HG02884 (cell line): ENCODE results near the gene LY6G5C.
A peak's percentile ranks its signal among the peaks of the same experiment; 100 is the strongest.

Experiments used
- ATAC-seq: cut with Tn5 transposase; IDR thresholded peaks from one replicate; pipeline ENCODE4 v1.9.1; 2021; ENCODE audit warnings: mild to moderate bottlenecking, moderate library complexity; ENCODE audit not compliant: unreplicated experiment

Gene LY6G5C

DNA sequence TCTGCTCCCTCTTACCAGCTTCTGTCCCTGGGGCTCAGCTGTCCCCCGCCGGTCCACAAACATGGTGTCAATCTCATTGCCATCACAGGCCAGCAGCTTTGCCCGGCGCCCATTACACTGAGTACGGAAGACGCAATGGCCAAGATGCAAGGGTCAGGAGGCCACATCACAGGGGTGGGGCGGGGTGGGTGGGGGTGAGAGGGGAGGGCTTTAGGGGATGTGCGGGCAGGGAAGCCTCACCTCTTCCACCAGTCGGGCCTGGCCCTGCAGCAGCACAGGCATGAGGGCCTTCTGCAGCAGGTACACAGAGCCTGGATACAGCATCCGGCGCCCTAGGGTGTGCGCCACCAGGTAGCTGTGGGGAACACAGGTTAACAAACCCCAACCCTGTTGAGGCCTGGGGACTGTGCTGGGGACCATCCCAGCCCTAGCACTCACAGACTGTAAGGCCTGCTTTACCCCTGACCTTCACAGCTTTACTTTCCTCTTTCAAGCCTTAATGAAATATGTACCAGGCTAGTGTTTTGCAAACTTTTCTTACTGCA is 10.8 kb upstream of the LY6G5C start:
- ATAC-seq: no peak

DNA sequence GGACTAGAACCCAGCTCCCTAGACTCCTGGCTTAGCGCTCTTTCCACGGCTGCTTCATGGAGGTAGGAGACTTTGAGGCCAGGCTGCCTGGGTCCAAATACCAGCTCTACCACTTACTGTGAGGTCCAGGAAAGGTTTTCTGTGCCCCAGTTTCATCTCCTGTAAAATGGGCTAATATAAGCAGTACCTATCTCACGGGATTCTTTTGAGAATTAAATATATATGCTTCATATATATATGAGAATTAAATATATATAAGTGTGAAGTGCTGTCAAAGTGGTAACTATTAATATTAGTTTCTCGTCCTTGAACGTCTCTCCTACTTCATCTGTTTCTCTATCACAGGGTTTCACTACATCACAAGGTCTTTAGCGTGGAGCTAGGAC is 10.2 kb upstream of the LY6G5C start:
- ATAC-seq: no peak

DNA sequence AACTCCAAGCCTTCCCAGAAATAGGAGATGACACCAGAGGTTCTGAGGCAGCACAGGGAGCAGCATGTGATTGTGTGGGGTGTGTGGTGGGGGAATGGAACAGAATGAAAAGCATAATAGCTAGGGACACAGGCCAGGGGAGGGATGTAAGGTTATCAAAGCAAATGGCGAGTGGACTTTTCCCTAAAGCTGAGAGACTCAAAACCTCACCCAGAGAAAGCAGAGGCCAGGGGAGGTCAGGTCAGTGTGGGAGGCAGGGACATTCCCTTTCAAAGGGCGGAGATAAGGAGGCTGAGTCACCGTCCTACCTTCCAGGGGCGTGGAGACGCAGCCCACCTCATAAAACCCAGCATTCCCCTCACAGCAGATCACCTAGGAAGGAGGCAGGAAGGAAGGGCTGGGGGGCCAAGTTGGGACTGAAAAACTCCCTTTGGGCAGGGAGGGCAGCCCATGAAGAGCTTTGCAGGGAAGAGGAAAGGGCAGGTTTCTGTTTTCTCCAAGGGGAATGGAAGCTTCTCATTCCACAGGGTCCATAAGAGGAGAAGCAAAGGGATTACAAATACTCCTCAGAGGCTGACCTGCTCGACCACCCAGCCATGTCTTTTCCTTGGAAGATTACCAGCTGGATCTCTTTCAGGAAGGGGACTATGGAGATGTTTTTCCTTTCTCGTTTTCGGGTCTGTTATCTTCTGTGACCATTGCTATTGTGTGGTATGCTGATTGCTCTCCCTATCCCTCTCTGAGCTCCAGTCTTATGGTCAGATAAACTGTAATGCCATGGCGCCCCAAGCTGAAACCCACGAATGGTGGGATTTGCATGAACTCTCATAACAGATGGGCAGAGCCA is 9.6 kb upstream of the LY6G5C start:
- ATAC-seq: no peak

DNA sequence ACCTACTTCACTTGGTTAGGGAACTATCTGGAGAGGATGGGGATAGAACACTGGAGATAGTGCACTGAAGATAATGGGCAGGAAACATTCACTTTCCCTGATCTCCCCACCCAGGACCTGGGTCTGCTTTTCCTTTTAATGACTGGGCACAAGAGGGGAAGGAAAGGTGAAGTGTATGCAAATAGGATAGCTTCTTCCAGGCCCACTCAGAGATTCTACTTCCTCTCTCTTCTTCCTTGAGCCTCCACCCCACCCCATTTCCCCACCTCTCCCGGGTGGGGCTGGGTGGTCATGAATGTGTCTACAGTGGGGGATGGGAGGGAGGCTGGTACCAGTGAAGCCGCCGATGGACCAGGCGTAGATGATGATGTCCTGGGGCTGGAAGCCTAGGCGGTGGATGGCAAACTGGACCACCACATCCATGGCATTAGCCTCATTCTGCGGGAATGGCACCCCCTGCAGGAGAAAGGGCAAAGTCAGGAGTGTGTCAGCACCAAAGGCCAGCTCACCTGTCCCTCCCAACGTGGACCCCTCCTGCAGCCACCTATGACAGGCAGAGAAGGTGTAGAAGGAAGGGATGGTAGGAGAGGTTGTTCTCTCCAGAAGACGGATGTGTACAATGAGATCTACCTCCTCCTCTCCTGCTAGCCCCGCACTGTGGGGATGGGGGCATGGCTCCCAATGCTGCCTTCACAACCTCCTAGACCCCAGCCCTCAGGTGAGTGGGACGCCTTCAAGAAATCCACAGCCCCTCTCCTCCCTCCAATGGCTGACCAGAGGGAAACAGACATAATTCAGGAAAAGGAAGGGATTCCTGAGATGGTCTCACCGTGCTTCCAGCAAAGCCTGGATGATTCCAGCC is 8.6 kb upstream of the LY6G5C start:
- ATAC-seq: no peak

DNA sequence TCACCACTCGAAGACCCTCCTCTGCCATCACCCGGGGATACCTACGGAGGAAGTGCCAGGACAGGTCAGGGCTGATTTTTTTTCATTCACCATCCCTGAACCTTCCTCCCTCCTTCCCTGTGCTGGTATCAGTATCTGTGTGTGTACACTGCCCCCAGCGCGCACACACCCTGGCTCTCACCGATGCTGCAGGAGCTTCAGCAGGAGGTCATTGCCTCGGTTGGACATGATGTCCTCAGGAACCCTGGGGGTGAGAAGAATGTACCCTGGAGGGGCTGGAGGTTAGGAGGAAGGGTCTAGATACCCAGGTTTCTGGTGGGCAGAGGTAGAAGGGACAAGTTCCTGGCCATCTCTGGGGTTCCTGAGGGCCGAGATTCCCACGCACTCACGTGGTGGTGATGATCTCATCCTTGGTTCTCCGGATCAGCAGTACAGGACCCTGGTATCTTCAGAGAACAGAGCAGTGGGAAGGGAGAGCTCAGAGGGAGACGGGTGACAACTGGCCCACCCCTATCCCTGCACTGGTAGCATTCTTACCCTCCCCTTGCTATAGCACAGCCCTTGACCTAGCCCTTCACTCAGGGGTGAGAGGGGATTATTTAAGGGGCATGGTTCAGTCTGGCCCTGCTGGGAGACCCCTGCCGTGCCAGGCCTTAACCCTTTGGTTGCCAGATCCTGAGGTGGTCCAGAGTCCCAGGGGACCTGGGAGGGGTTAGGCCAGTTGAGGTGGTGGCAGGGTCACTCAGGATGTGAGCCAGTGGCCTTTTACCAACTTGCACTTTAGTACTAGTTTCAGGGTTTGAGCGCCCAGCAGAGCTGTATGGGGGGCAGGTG is 7.2 kb upstream of the LY6G5C start:
- no peak for ATAC-seq

DNA sequence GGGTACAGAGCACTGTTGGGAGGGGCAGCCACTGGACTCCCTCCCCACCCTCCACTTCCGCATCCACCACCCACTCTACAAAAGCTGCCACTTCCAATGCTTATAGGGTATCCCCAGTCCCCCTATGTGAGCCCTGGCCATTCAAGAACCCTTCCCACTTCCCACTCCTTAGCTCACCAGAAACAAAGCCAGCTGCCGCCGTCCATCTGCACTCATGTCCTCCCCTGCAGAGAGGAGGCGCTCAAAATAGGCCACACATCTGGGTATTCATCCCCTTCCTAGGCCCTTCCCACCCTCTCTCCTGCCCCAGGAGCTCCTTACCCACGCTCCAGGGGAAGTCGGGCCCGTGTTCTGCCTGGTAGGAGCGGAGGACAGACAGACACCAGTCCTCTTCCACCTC is 6.5 kb upstream of the LY6G5C start:
- no peak for ATAC-seq

DNA sequence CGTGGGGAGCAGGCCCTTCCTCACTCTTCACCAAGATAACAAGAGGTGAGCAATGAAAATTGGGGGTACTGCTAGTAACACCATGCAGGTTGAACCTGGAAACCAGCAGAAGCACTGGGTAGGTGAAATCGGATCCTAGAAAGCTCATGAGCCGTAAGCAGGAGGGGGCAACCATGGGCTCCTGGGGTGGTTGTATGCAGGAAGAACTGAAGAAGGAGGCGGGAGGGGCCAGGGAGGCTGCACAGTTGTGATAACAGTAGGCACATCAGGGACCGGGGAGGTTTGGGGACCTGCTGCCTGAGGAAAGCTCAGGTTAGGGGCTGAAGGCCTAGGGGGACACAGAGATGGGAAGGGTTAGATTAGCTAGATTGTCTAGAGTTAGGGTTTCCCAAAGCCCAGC is 5.6 kb upstream of the LY6G5C start:
- no peak for ATAC-seq

DNA sequence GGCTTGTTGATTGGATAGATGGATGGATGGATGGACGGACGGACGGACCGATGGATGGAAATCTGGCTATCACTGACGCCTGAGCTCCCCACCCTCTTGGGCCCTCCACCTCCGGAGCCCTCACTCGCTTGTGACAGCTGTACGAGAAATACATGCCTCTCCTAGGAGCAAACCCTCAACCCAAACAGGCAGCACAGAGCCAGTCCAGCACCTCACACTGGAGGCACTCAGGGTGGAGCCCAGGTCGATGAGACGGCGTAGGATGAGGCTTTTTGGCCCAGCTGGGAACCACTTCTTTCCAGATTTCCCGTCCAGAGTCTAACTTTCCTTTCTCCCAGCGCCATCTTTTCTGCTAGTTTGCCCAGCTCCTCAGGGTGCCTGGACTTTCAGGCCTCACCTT is 2.7 kb upstream of the LY6G5C start:
- no peak for ATAC-seq

DNA sequence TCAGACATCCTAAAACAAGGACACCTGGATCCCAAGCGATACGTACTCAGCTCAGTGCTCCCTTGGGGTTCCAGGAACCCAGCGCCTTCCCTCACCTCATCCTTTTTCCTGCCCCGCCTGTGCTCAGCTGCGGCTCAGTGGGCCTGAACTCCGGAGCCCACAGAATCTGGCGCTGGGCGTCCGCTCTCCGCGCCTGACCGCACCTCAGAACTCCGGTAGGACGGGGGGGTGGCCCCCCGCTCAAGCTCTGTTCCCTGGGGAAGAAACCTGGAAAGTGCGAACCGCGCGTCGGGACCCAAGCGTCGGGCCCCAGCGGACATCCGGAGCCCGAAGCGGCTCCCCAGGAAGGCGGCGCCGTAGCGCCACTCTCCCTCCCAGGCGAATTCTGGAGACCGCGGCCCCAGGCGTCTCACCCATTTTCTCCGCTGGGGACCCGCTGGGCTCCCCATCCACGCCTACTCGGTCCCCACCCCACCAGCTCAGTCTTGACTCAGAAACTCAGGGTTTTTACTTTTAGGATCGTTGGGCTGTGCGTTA is 336 bp upstream of the LY6G5C start:
- no peak for ATAC-seq

DNA sequence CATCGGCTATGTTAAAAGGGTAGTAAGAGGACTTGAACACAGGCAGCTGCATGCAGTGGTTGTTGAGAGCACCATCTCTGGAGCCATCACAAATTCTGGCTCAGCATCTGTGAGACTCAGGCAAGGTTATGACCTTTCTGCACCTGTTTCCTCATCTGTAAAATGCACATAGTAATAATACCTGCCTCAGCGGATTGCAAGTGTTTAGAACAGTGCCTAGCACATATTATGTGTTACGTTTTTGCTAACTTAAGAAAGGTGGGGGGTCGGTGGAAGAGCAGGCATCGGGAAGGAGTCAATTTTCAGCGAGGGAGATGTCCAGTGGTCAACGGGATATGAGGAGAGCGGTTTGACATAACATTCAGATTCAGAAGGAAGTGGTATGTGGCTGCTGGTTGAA is 2.9 kb downstream of the LY6G5C start:
- ATAC-seq: no peak

DNA sequence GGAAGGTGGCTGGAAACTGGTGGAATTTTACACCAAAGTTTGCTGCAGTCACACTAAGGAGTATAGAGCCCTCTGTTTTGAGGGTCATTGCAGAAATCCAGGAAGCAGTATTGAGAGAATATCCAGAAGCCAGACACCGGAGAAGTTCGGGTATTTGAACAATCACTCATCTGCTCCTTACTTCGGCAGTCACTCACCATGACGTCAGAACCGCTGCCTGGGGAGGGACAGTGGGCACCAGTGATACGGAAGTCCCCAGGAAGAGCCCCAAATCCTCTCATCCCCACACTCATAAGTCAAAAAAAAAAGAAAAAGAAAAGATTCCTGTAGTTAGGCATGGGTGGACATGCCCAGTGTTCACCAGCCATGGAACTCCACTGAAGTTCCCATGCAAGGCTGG is 4.0 kb downstream of the LY6G5C start:
- ATAC-seq: no peak

DNA sequence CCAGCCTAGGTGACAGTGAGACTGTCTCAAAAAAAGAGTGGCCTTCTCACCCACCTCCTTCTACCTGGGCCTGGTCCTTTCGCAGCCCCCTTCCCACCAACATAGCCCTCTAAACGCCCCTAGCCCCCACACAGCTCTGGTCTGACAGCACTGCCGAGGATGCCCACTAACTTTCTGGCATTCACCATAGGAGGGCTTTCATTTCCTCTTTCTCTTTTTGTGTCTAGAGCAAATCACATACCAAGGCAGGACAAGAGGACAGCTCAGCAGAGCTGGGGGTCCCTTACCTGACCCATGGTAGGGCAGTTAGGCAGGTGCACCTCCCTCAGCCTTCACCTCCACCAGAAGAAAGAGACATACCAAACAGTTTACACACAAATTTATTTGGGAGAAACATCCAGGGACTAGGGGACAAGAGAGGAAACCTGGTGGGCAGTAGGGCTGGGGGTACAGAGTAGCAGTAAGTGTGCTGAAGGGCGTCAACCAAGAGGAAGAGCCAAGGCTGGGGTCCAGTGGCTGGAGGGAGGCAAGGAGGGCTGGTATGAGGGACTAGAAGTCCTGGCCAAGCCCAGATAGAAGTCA is 4.5 kb downstream of the LY6G5C start:
- no peak for ATAC-seq

DNA sequence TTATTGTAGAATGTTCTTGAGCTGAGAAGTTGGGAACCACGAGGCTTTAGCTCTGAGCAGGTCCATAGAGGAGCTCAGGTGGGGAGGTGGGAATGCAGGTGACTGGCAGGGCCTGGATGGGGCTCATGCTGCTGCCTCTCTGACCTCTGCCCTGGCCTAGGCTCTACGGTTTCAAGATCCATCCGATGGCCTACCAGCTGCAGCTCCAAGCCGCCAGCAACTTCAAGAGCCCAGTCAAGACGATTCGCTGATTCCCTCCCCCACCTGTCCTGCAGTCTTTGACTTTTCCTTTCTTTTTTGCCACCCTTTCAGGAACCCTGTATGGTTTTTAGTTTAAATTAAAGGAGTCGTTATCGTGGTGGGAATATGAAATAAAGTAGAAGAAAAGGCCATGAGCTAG is 11.2 kb downstream of the LY6G5C start, which contains the start of gene LY6G5B:
Gene LY6G5B, plus strand, starts transcription at position 301 of the 400 bp plus-strand sequence. CDS start 975 bp downstream, outside the sequence.
- ATAC-seq: no peak

DNA sequence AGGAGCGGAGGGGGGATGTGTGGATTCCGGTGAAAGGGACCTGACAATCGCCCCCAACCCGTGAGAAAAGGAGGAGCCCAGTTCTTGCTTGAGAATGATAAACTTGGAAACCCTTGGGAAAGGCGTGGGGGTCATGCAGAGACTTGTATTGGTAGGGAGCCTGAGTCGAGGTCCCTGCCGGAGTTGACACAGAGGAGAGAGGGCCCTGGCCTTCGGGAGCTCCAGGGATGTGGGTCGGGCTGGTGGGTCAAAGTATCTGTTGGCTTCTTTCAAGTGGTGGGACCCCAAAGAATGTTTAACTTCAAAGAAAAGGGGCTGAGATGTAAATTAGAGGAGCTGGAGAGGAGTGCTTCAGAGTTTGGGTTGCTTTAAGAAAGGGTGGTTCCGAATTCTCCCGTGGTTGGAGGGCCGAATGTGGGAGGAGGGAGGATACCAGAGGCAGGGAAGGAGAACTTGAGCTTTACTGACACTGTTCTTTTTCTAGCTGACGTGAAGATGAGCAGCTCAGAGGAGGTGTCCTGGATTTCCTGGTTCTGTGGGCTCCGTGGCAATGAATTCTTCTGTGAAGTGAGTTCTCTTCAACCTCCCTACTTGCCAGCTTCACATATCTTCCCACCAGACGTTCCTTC is 14.4 kb downstream of the LY6G5C start:
- no peak for ATAC-seq

DNA sequence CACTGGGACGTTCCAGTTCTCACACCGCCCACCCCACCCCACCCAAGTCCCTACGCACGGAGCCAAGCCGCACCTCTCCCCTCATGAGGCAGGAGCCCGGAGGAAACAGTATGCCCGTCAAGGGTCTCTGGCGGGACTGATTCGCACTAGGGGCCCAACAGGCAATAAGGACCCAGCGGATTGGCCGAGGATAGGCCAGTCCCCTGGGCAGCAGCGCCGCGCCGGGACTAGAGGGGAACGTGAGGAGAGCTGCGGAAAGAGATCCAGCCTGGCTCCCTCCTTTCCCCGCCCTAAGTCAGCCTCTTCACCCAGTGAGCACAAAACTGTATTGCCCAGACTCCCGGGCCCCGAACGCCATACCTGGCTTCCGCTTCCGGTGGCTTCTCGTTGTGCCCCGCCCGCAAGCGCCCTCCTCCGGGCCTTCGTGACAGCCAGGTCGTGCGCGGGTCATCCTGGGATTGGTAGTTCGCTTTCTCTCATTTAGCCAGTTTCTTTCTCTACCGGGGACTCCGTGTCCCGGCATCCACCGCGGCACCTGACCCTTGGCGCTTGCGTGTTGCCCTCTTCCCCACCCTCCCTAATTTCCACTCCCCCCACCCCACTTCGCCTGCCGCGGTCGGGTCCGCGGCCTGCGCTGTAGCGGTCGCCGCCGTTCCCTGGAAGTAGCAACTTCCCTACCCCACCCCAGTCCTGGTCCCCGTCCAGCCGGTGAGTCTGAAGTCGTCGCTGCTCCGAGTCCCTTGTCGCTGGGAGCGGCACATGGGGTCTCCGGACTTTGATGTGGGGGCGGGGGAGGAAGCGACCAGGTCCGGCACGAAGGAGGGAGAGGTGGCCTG is 15.1 kb downstream of the LY6G5C start, which contains the start of gene CSNK2B:
Gene CSNK2B, plus strand, starts transcription at position 580 of the 836 bp plus-strand sequence. CDS start 752 bp downstream, outside the sequence.
- peak; percentile 72 for ATAC-seq

DNA sequence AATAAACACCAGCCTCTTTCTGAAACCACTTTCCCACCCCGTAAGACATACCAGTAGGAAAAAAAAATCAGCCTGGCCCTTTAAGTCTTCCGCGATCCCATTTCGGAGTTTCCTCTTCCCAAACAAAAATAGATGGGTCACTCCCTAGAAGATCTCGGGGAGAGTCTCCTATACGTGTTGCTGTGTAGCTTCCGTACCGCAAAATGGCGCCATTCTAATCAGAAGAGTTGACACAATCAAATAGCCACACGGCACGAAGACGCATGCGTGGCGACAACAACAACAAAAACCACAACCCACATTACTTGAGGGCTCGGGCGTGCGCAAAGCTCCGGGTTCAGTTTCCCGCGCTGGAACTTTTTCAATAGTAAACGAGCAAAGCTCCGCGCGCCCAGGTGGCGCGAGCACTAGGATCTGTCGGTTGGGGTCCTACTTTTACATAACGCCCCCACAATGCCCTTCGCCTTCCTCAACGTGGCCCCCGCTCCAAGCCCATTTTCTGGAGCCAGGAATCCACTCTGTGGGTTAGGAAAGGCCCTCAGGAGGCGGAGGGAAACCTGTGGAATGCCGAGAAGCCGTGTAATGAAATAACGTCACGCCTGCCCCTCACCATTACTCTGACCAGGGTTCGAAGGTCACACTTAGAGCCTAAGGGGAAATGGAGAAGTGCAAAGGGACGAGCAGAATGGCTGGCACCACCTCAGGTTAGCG is 15.9 kb downstream of the LY6G5C start, which contains the start of gene GPANK1:
Gene GPANK1, minus strand, starts transcription at position 208 of the 711 bp plus-strand sequence. CDS start 519 bp downstream, outside the sequence.
- ATAC-seq: no peak

DNA sequence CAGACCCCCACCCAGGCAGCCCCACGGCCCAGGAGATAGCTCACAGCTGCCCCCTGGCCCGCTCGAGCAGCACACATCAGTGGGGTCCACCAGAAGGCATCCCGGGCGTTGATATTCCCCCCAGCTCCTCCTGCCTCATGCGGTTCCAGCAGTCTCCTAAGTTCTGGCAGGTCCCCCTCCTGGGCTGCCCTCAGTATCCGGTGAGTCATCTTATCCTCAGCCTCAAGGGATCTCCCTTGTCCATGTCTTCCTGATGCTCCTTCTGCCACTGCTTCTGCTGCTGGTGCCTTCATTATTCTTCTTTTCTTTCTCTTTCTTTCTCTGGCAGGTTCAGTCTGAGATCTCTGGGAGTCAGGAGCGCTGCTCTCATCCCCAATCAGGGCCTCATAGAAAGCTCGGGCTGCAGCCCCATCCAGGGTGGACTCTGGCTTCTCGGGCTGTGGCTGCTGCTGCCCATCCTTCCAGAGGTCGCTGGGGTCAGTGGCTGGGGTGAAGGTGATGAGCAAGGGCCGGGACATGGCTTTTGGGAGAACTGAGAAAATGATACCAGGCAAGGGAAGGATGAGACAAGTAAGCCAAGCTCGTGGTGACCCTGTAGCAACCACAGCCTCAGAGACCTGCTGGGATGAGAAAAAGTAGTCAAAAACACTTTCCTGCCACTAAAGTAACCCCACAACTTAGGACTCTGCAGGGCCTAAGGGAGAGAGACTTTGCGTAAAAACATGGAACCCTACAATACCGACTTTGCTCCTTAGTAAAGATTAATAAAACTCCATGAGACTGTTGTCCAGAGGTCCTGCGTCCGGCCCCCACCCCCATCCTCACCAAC is 16.7 kb downstream of the LY6G5C start:
- no peak for ATAC-seq
